ENCODE measurements around the gene MIGA1.
"Not testable (repeated sequence)": the region's sequence is repeated elsewhere in the genome, so short reads cannot be mapped to it uniquely, and the experiment has no call there.

MIGA1 gene, protein sequence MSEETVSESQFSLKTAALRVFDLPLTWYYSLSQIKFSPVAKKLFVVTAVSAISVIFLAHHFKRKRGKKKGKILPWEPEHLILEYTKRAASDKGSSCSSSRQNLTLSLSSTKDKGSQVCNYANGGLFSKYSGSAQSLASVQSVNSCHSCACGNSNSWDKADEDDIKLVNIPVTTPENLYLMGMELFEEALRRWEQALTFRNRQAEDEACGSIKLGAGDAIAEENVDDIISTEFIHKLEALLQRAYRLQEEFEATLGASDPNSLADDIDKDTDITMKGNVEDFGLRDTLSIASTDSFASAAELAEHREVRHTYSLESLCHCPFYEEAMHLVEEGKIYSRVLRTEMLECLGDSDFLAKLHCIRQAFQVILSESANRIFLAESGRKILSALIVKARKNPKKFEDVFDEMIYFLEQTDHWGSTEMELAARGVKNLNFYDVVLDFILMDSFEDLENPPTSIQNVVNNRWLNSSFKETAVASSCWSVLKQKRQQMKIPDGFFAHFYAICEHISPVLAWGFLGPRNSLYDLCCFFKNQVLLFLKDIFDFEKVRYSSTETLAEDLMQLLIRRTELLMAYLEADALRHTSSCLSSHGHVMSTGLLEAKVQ

DNA sequence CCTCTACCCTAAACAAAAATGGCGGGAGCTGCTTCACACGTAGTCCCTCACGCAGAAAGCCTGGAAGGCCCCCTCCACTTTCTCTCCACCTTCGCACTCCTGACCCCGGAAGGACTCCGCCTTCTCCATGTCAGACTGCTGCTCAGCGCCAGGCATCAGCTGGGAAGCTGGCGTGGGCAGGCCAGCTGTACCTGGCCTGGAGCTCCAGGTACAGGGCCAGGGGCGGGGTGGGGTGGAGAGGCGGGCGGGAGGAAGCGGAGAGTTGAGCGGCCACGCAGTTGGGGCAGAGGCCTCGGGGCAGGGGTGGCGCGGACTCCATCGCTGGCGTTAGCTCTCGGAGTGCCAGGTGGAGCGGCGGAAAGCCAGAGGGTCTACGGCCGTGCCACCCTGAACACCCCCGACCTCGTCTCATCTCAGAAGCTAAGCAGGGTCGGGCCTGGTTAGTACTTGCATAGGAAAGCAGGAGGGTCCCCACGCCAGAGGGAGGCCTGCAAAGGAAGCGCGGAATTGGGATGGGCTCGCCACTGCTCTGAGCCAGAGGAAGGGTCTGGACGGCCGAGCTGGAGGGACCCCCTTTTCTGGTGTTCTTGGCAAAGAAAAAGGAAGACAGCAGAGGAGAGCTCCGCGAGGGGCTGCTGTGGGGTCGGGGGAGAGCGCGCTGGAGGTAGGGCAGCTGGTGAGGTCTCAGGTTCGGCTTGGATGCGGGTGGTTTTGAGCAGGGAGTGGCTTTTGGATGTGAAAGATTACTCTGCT is at the start of gene MIGA1:
Gene MIGA1 (plus strand): TSS at position 121 of the 753 bp plus-strand sequence. CDS start 3,604 bp downstream, outside the sequence.
- DNase-seq = peak; percentile 89

DNA sequence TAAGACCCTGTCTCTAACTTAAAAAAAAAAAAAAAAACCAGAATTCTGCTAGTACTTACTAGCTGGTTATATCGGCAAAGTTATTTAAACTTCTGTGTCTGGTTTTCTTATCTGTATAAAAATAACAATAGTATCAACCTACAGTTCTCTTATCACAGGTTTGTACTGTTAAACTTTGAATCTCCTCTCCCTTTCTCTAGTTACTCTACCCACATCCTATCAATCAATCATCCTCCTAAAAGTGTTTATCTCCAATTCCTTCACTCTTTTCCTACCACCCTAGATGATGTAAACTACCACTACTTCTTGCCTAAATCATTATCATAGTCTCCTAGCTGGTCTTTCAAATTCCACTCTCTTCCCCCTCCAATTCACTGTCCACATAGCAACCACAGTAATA is 47.4 kb upstream of the MIGA1 start:
- no peak for DNase-seq

DNA sequence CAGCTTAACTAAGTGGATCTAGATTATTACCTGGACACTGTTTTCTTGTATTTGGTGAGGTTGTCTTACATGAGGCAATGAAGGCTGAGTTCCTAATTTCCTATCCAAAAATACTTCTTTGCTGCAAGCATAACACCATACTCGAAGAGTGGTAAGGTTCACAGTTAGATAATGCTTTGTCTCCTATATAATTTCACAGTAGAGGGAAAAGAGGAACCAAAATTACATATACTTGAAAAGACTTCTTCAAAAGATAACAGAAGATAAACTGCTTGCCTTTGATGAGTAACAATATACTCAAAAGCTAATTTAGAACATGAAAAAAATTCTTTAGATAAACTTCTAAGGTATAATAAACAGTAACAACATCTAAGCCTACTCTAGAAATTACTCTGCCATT is 40.2 kb upstream of the MIGA1 start:
- no peak for DNase-seq

DNA sequence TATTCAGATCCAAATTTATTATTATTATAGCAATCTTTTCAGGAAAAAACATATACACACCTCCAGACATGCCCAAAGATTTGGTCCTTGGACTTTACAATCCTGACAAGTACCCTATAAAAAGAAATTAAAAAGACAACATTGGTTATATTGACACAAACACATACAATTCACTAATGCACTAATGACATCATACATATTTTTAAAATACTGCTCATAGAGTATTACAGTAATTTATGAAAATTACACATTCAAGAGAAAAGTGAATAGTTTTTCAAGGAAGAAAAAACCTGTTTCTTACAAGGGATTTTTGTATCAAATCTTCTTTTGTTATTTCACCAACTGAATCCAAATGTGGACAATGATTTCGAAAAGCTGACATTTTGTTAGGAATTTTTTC is 38.1 kb upstream of the MIGA1 start:
- no peak for DNase-seq

DNA sequence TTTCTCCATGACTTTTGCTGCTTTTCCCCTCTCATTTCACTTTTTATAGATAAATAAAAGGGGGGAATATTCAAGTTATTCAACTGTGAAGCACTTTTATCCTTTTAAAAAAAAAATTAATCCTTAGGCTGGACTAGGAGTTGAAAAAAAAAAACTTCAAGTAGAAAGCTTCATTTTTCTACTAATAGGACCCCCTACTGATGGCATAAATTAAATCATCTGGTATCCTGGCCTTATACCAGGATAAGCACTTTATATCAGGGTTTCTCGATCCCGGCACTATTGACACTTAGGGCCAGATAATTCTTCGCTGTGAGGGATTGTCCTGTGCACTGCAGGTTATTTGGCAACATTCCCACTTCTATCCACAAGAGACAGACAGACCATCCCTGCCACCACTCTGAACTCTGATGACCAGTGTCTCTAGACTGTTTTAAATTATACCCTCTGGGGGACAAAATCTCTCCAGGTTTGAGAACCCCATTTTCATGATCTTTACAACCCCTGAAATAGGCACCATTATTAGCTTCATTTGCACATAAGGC is 37.4 kb upstream of the MIGA1 start:
- no peak for DNase-seq

DNA sequence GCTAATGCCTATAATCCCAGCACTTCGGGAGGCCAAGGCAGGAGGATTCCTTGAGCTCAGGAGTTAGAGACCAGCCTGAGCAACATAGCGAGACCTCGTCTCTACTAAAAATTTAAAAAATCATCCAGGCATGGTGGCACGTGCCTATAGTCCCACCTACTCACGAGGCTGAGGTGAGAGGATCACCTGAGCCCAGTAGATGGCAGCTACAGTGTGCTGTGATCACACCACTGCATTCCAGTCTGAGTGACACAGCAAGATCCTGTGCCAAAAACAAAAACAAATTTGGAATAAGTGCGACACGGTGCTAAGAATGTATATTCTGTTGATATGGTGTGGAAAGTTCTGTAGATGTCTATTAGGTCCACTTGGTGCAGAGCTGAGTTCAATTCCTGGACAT is 34.9 kb upstream of the MIGA1 start:
- DNase-seq = no peak

DNA sequence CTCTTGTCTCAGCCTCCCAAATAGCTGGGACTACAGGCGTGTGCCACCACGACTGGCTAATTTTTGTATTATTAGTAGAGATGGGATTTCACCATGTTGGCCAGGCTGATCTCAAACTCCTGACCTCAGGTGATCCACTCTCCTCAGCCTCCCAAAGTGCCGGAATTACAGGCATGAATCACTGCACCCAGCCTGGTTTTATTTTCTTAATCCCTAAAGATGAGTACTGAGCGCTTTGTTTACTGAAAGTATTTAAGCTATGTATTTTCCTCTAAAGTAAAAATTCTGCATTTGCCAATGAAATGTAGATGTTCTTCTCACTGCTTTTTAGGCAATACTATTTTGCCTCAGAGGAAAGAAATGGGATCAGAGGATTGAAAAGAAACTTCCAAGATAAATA is 30.0 kb upstream of the MIGA1 start:
- DNase-seq = not testable (repeated sequence)

DNA sequence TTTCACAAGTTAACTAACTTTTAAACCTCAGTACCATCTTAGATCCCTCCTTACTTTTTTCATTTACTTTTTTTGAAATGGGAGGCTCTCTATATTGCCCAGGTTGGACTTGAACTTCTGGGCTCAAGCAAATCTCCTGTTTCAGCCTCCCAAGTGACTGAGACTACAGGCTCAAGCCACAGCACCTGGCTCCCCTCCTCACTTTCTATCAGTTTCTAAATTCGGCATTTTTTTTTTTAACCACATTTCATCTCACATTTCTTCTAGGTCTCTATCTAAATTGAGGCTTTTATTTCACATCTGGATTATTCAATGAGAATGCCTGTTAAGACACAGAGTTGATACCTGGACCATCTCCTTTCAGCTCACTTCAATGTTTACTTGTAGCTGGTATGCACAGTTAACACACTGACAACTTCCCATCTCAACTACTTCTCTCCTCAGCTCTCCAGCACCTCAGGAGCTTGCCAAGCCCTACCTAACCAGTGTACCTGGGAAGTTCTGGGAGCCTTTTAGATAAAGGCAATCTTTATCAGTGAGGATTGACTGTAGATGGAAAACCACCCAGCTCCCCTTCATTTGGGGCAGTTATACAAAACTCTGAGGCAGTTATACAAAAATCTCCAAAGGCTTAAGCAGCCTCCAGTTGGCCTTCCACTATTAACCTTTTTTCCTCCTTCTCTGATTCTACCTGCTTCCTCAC is 23.2 kb upstream of the MIGA1 start:
- no peak for DNase-seq

DNA sequence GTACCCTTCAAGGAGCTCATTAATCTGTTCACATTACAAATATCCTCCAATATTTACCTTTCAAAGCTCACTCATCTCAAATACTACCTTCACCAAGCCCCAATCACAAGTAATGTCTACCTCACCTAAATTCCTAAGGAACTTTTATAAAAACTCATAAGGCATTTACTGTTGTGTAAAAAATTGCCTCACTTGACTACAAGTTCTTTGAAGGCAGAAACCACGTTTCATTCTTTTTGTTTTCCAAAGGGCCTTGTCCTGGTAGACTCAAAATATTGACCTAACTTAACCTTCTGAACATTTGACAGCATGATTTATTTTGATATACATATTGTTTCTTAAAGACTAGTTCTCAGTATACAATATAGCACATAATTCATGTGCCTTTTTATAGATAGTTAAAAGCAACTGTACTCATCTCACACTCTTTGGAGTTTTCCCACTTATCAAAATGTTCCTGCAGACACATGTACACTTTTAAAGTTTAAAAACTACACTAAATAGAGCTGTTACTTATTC is 22.3 kb upstream of the MIGA1 start:
- no peak for DNase-seq

DNA sequence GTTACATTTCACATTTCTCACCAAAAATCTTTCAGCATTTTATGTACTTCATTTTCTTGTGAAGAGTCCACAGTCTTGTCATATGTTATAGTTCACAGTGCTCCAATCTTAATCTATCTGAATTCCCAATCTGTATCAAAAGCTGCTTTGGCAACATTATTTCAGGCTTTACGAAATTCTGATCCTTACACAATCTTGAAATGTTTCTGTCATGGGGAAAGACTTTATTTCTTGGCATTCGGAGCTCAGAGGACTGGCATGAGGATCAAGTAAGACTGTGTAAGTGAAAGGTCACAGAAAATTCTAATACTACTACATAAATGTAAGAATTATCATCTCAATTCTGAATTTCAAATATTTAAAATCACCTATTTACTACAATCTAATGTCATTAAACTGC is 21.8 kb upstream of the MIGA1 start:
- peak; percentile 23 for DNase-seq

DNA sequence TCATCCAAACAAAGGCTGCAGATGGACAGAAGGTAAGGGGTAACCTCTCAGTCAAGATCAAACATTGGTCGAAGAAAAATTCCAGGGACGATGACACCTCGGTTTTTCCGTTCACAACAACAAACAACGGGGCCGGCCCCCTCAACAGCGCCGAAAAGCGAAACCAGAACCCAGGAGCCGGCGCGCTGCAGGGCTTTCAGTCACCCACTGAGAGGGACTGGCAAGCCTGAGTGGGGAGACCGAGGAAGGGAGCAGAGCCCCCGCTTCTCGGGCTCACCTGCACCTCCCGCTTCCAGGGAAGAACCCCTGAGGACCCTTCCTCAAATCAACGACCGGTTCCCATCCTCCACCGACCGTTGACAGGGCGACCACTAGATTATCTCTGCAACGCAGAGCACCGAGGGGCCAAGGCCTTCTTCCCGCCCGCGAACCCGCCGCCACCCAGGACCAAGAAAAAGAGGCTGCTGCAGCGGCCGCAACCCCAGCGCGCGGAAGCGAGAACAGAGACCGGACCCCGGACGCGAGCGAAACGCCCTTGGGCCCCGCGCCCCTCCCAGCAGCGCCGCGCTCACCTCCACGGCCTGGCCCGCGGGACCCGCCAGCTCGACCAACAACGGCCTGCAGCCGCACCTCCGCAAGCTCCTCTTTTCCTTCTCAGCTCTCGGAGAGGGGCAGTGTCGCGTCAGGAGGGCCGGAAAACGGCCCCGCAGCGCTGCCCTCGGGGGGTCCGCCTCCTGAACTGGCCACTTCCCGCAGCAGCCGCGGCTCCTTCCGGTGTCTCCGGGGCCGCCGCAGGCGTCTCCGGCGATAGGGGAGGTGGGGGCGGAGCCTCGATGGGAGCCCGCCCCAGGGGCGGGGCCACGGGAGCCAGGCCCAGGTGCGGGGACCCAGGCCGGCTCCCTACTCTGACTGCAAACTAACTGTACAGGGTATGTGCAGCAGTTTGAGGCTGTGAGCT is 20.1 kb upstream of the MIGA1 start, which contains the start of gene USP33:
Gene USP33 (minus strand): TSS at position 782 of the 958 bp plus-strand sequence. CDS start 18,155 bp downstream, outside the sequence.
- DNase-seq = peak; percentile 82

DNA sequence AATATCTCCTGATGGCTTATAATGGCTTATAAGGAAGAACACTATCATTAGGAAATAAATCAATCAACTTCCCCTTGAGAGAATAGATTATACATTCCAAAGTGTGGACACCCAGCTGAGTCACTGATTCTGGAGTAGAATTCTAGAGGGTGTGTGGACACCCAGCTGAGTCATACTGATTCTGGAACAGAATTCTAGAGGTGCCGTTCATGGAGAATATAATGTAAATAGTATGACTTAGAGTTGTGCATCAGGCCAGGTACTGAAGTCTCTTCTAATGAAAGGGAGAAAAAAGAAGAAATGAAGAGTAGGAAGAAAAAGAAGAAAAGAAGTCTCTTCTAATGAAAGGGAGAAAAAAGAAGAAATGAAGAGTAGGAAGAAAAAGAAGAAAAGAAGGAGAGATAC is 17.4 kb upstream of the MIGA1 start:
- DNase-seq = peak; percentile 69

DNA sequence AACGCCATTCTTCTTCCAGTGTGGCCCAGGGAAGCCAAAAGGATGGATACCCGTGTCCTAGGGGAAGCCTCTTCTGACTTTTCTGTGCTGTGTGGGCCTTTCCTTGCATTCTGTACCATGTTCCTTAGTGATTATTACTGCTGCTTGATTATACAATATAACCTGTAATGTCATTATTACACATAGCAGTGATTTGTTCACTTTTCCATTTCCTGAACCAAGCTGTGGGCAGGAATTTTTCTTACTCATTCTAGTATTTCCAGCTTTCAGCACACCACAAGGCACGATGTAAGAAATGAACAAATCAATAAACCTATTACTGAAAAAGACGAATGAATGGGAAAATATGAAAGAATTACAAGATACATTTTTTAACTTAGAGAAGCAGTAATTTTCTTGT is 11.4 kb upstream of the MIGA1 start:
- no peak for DNase-seq

DNA sequence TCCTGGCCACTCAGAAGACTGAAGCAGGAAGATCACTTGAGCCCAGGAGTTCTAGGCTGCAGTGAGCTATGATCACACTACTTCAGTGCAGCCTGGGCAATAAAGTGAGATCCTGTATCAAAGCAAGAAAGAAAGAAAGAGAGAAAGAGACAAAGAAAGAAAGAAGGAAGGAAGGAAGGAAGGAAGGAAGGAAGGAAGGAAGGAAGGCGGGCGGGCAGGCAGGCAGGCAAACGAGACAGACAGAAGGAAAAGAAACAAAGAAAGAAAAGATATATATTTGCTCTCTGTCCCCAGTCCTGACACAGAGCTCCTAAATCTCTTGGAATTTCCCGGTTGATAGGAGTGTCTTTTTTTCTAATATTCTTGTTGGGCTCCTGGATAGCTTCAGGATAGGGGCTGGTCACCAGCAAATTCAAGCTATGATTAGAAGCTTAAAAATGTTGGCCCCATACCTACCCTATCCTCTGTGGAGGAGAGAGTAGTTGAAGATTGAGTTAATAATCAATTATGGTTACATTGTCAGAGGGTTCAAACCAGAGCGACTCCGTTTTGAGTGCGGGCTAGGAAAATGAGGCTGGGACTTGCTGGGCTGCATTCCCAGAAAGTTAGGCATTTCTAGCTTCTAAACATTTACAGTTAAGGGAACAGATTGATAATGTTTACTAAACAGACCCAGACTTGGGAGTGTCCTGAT is 3.3 kb upstream of the MIGA1 start:
- DNase-seq = no peak

DNA sequence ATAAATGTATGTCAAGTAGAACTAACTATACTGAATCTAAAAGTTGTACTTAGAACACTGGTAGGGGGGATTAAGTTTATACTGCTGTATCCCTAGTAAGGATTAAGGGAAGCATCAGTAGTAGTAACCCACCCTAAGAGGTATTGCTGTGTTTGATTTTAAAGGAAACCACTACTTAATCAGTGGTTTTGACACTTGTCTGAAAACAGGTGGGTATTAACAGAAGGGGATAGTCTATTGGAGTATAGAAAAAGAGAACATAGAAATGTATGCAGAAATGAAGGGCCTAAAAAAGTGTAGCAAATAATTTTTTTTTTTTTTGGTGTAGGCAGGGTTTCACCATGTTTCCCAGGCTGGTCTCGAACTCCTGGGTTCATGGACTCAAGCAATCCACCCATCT is 2.2 kb downstream of the MIGA1 start:
- no peak for DNase-seq

DNA sequence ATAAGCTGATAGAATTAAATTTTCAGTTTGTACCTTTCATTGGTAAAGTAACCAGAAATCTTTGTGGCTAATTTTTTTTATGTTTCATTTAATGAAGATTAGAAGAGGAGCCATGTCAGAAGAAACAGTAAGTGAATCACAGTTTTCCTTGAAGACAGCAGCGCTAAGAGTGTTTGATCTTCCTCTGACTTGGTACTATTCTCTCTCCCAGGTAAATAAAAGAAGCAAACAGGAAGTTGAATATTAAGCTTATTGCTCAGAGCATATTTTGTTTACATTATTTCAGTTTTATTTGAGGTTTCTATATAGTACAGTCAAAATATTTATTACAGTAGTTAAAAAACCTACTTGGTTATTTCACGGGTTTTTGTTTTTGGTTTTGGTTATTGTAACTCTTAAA is 3.7 kb downstream of the MIGA1 start:
- DNase-seq = no peak

DNA sequence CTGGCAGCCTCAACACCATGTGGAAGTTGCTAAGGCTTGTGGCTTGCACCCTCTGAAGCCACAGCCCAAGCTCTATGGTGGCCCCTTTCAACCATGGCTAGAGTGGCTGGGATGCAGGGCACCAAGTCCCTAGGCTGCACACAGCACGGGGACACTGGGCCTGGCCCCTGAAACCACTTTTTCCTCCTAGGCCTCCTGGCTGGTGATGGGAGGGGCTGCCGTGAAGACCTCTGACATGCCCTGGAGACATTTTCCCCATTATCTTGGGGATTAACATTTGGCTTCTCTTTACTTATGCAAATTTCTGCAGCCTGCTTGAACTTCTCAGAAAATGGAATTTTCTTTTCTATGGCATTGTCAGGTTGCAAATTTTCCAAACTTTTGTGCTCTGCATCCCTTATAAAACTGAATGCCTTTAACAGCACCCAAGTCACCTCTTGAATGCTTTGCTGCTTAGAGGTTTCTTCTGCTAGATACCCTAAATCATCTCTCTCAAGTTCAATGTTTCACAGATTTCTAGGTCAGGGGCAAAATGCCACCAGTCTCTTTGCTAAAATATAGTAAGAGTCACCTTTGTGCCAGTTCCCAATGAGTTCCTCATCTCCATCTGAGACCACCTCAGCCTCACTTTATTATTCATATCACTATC is 6.8 kb downstream of the MIGA1 start:
- not testable (repeated sequence) for DNase-seq

DNA sequence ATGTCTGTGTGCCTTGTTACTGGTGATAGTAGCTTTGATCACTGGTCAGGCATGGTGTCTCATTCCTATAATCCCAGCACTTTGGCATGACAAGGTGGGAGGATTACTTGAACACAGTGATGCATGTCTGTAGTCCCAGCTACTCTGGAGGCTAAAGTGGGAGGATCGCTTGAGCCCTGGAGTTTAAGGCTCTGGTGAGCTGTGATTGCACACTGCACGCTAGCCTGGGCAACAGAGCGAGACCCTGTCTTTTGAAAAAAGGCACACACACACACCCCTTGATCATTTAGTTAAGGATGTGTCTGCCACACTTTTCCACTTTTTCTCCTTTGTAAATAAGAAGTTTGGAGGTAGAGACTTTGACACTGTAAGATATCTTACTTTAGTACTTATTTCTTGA is 15.1 kb downstream of the MIGA1 start:
- DNase-seq = no peak

DNA sequence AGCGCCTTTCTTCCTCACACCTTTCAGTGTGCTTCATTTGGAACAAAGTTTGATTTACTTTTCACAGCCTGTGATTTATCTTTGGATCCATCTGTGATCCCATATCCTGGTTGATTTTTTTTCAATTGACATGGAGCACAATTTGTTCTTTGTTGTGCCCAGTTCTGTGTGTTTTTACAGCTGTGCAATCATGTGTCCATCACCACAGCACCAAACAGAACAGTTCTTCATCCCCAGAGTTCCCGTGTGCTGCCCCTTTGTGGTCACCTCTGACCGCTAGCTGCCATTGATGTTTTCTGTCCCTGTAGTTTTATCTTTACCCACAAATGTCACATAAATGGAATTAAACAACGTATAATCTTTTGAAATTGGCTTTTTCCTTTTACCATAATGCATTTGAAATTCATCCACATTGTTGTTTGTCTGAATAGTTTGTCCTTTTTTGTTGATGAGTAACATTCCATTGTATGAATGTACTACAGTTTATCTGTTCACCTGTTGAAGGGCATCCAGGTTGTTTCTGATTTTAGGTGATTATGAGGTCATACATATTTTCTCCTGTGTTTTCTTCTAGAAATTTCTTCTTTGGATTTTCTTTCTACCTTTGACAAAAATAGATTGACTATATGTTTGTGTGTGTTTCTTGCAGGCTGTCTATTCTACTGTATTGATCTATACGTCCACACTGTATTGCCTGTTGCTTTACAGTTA is 17.4 kb downstream of the MIGA1 start:
- no peak for DNase-seq
